Fibroblast of lung (primary cell): ENCODE data around the gene MAP4K5. TPM values are rescaled to one million over a fixed set of nuclear protein-coding genes. Genes with fewer than 3 reads are reported as not detected.

Source experiments
- DNase-seq, 2 donors: peaks; one replicate each; pipeline versions ENCODE4 v3.0.0 to v3.0.0-alpha.2; 2010; ENCODE audit warnings: low read depth in 2 of 2
- H2AFZ ChIP-seq: 2 replicates; pipeline ENCODE4 v1.5.1; 2012; ENCODE audit warnings: low read length, control low read depth, inconsistent platforms
- H3K27ac ChIP-seq: 2 replicates; pipeline ENCODE4 v1.5.1; 2011; ENCODE audit warnings: low read length, control low read depth; ENCODE audit not compliant: insufficient read depth
- H3K27me3 ChIP-seq: 2 replicates; pipeline ENCODE4 v1.5.1; 2011; ENCODE audit warnings: mild to moderate bottlenecking, low read length; ENCODE audit not compliant: control insufficient read depth, insufficient read depth
- H3K36me3 ChIP-seq: 2 replicates; pipeline ENCODE4 v1.5.1; 2011; ENCODE audit warnings: low read length; ENCODE audit not compliant: control insufficient read depth, insufficient read depth
- H3K4me1 ChIP-seq: 2 replicates; pipeline ENCODE4 v1.5.1; 2011; ENCODE audit warnings: low read length; ENCODE audit not compliant: control insufficient read depth, insufficient read depth; ENCODE audit errors: extremely low read depth
- H3K4me2 ChIP-seq: 2 replicates; pipeline ENCODE4 v1.5.1; 2011; ENCODE audit warnings: low read length, control low read depth; ENCODE audit not compliant: insufficient read depth; ENCODE audit errors: extremely low read depth
- H3K4me3 ChIP-seq, 4 experiments: fragments of 200-600 bp in 1 of 4; sonication (generic) in 1 of 4; replicated peaks in 1 of 4; 2 replicates each; pipeline ENCODE4 v1.5.1; 2011 to 2016; ENCODE audit warnings: low read length in 4 of 4, low read depth in 3 of 4, mild to moderate bottlenecking in 3 of 4, control low read depth in 2 of 4, inconsistent platforms in 1 of 4, mixed read lengths in 1 of 4; ENCODE audit not compliant: insufficient read depth in 1 of 4; ENCODE audit errors: control extremely low read depth in 1 of 4
- H3K79me2 ChIP-seq: 2 replicates; pipeline ENCODE4 v1.5.1; 2012; ENCODE audit warnings: mild to moderate bottlenecking, low read length, inconsistent platforms; ENCODE audit not compliant: control insufficient read depth, insufficient read depth
- H3K9ac ChIP-seq: 2 replicates; pipeline ENCODE4 v1.5.1; 2011; ENCODE audit warnings: mild to moderate bottlenecking, low read length, control low read depth; ENCODE audit not compliant: insufficient read depth
- H3K9me3 ChIP-seq: 2 replicates; pipeline ENCODE4 v1.5.1; 2012; ENCODE audit warnings: low read depth, low read length; ENCODE audit not compliant: control insufficient read depth, insufficient read depth
- H4K20me1 ChIP-seq: 2 replicates; pipeline ENCODE4 v1.5.1; 2011; ENCODE audit warnings: low read length; ENCODE audit not compliant: control insufficient read depth, insufficient read depth; ENCODE audit errors: extremely low read depth
- CTCF ChIP-seq, 2 donors: IDR thresholded peaks in 1 of 2; conservative IDR thresholded peaks in 1 of 2; 1 replicate in 1 of 2; 2 replicates in 1 of 2; pipeline ENCODE4 v1.5.1; 2011 to 2012; ENCODE audit warnings: low read length in 2 of 2, control low read depth in 1 of 2, inconsistent platforms in 1 of 2, low read depth in 1 of 2, mild to moderate bottlenecking in 1 of 2
- EZH2 ChIP-seq: IDR thresholded peaks from 2 replicates; pipeline ENCODE4 v1.5.1; 2012; ENCODE audit warnings: low read length, control low read depth, mild to moderate bottlenecking; ENCODE audit errors: missing control alignments
- polyA plus RNA-seq, 2 donors: library from polyadenylated mRNA; depleted of rRNA in 1 of 2; stranded (reverse) in 1 of 2; unstranded in 1 of 2; fragments of >200 nt; gene quantifications; 2 replicates each; pipeline ENCODE4 v1.2.1, GENCODE V29; 2011 to 2012; ENCODE audit warnings: missing spikeins in 1 of 2
- total RNA-seq: library from RNA; depleted of rRNA; stranded (reverse); fragments of >200 nt; gene quantifications from 2 replicates; pipeline ENCODE4 v1.2.1, GENCODE V29; 2014

MAP4K5 gene
- total and polyA plus RNA-seq, 2 donors (not counting 1 experiment from before 2014, with no cell fraction given): 39.4 to 41.1 TPM

- no peaks in the 10 kb centered on the region for H3K9me3 ChIP-seq
- no peaks in the 10 kb centered on the region for H3K27me3 ChIP-seq
- no peak overlapping the region for H3K4me3 ChIP-seq
- H3K4me2 ChIP-seq: no peak overlapping the region
- no peaks in the 10 kb centered on the region for H3K79me2 ChIP-seq
- no peaks in the 10 kb centered on the region for H3K36me3 ChIP-seq
- no peaks in the 10 kb centered on the region for H4K20me1 ChIP-seq
- no peak overlapping the region for H3K27ac ChIP-seq
- no peak overlapping the region for H3K9ac ChIP-seq
- no peaks in the 10 kb centered on the region for H3K4me1 ChIP-seq
- no peak overlapping the region for H2AFZ ChIP-seq
- no peak for DNase-seq
- no peak for TF ChIP-seq CTCF (conservative IDR thresholded peaks at IDR 0.05 in 1 of 2, IDR thresholded peaks at IDR 0.05 in 1 of 2; ENCODE audit: low read depth in 1 of 2, low read length in 2 of 2)
- no peak for TF ChIP-seq EZH2
Measured at GRCh38 chr14:50388256-50388931, 144.0 kb downstream of the MAP4K5 start.

- no peak for DNase-seq
Measured at GRCh38 chr14:50387548-50387947, 144.8 kb downstream of the MAP4K5 start.

More at GRCh38 chr14:50387548-50387947, 144.8 kb downstream of the MAP4K5 start:
- no peaks in the 10 kb centered on the region for H3K27me3 ChIP-seq
- H3K9me3 ChIP-seq: no peaks in the 10 kb centered on the region
- no peak overlapping the region for H2AFZ ChIP-seq
- H3K4me2 ChIP-seq: no peak overlapping the region
- H3K4me1 ChIP-seq: no peaks in the 10 kb centered on the region
- H3K79me2 ChIP-seq: no peaks in the 10 kb centered on the region
- no peaks in the 10 kb centered on the region for H3K36me3 ChIP-seq
- H3K27ac ChIP-seq: no peak overlapping the region
- no peak overlapping the region for H3K4me3 ChIP-seq
- H3K9ac ChIP-seq: no peak overlapping the region
- TF ChIP-seq CTCF (conservative IDR thresholded peaks at IDR 0.05 in 1 of 2, IDR thresholded peaks at IDR 0.05 in 1 of 2; ENCODE audit: low read depth in 1 of 2, low read length in 2 of 2): no peak
- TF ChIP-seq EZH2: no peak
- H4K20me1 ChIP-seq: no peaks in the 10 kb centered on the region
